Keratinocyte (primary cell): ENCODE results near the gene SORBS1. TPM values are rescaled to one million over a fixed set of nuclear protein-coding genes. Genes with fewer than 3 reads are reported as not detected.

Experiments
- DNase-seq: peaks from one replicate; pipeline ENCODE4 v3.0.0-alpha.2; 2011; ENCODE audit warnings: low read depth, missing footprints, low spot score
- FAIRE-seq: peaks from 2 replicates; lab custom pipeline; 2011; peaks lifted over from hg19 to GRCh38; lab: Jason Lieb, UNC
- H2AFZ ChIP-seq: 2 replicates; pipeline ENCODE4 v1.6.0; 2012; ENCODE audit warnings: low read length, control low read depth, inconsistent platforms; ENCODE audit not compliant: control insufficient read depth
- H3K27ac ChIP-seq: 2 replicates; pipeline ENCODE4 v1.5.1; 2011; ENCODE audit warnings: low read length; ENCODE audit not compliant: control insufficient read depth, insufficient read depth
- H3K27me3 ChIP-seq: 3 replicates; pipeline ENCODE4 v1.6.0; 2011; ENCODE audit warnings: low read length; ENCODE audit not compliant: control insufficient read depth, insufficient read depth; ENCODE audit errors: extremely low read depth
- H3K36me3 ChIP-seq, 2 experiments: 2 replicates in 1 of 2; 3 replicates in 1 of 2; pipeline ENCODE4 v1.5.1; 2011; ENCODE audit warnings: low read length in 2 of 2, mild to moderate bottlenecking in 1 of 2; ENCODE audit not compliant: control insufficient read depth in 2 of 2, insufficient read depth in 2 of 2; ENCODE audit errors: extremely low read depth in 1 of 2
- H3K4me1 ChIP-seq: 3 replicates; pipeline ENCODE4 v1.5.1; 2011; ENCODE audit warnings: low read length; ENCODE audit not compliant: control insufficient read depth, insufficient read depth; ENCODE audit errors: extremely low read depth
- H3K4me2 ChIP-seq: 3 replicates; pipeline ENCODE4 v1.6.0; 2011; ENCODE audit warnings: low read depth, low read length; ENCODE audit not compliant: control insufficient read depth, insufficient read depth; ENCODE audit errors: extremely low read depth
- H3K4me3 ChIP-seq, 3 experiments: fragments of 200-600 bp in 1 of 3; sonication (generic) in 1 of 3; 2 replicates in 2 of 3; 3 replicates in 1 of 3; pipeline ENCODE4 v1.5.1; 2011 to 2016; ENCODE audit warnings: low read length in 3 of 3, mild to moderate bottlenecking in 3 of 3, control low read depth in 2 of 3, inconsistent platforms in 1 of 3, low read depth in 1 of 3, mixed read lengths in 1 of 3, mixed run types in 1 of 3, moderate library complexity in 1 of 3; ENCODE audit not compliant: control insufficient read depth in 2 of 3, insufficient read depth in 2 of 3; ENCODE audit errors: extremely low read depth in 1 of 3
- H3K79me2 ChIP-seq: 2 replicates; pipeline ENCODE4 v1.6.0; 2012; ENCODE audit warnings: low read length; ENCODE audit not compliant: control insufficient read depth, insufficient read depth
- H3K9ac ChIP-seq: 3 replicates; pipeline ENCODE4 v1.6.0; 2011; ENCODE audit warnings: low read length; ENCODE audit not compliant: control insufficient read depth, insufficient read depth; ENCODE audit errors: extremely low read depth
- H3K9me1 ChIP-seq: 3 replicates; pipeline ENCODE4 v1.6.0; 2011; ENCODE audit warnings: low read length; ENCODE audit not compliant: control insufficient read depth, insufficient read depth; ENCODE audit errors: extremely low read depth
- H3K9me3 ChIP-seq: 2 replicates; pipeline ENCODE4 v1.5.1; 2012; ENCODE audit warnings: low read depth, low read length; ENCODE audit not compliant: control insufficient read depth
- H4K20me1 ChIP-seq: 3 replicates; pipeline ENCODE4 v1.6.0; 2011; ENCODE audit warnings: low read length; ENCODE audit not compliant: control insufficient read depth, insufficient read depth; ENCODE audit errors: extremely low read depth
- EZH2 ChIP-seq: IDR thresholded peaks from one replicate; pipeline ENCODE4 v1.6.1; 2012; ENCODE audit warnings: inconsistent platforms, mild to moderate bottlenecking, low read length, moderate library complexity
- dilution Hi-C: fragments of 300-500 bp; cut with MboI; formaldehyde crosslinking; loops from one replicate; pipeline ENCODE4 v1.7.0; 2020; ENCODE audit warnings: low sequenced_read_pairs; ENCODE audit not compliant: extremely low pct_ligation_motif_present
- polyA plus RNA-seq, 5 experiments: library from polyadenylated mRNA; depleted of rRNA in 3 of 5; stranded (reverse) in 3 of 5; stranded (forward) in 1 of 5; unstranded in 1 of 5; fragments of >200 nt; gene quantifications; 1 replicate in 1 of 5; 2 replicates in 3 of 5; 3 replicates in 1 of 5; pipeline versions ENCODE4 v1.2.1 to v1.2.3, GENCODE V29; 2011 to 2012; ENCODE audit warnings: missing spikeins in 2 of 5, low read depth in 1 of 5, low replicate concordance in 1 of 5
- TF ChIP-seq, protein P1 (sequence below), 3 experiments: IDR thresholded peaks in 1 of 3; conservative IDR thresholded peaks in 1 of 3; optimal IDR thresholded peaks in 1 of 3; 2 replicates in 2 of 3; 3 replicates in 1 of 3; pipeline versions ENCODE3 to v1.5.1; 2011; ENCODE audit warnings: low read length in 3 of 3, mild to moderate bottlenecking in 3 of 3, moderate library complexity in 2 of 3, control low read depth in 1 of 3, inconsistent platforms in 1 of 3; ENCODE audit not compliant: insufficient read depth in 2 of 3; ENCODE audit errors: extremely low read depth in 1 of 3

Gene SORBS1
- polyA plus RNA-seq, 1 donor (not counting 4 experiments of a cell fraction or from before 2014, with no cell fraction given): 0.42 TPM

DNA sequence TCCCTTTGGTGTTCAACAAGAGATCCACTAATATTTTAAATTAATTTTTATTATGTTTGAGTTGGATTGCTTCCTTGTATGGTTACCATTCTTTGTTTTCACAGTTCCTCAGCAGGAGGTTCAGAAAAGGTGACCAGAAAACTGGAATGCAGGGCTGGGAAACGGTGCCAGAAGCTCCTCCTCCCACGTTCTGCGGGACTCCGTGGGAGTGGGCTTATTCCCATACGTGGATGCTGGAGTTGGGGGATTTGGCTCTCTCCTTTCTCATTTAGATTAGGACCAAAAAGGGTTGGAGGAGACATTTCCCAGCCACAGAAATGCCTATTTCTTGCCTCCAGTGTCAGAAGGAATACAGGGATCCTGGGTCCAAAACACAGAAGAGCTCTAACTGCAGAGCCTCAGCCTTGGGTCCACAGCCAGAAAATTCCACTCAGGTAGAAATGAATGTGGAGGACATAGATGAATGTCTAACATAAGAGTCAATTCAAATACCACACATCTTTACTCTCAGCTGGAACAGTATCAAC, 56.0 kb downstream of the SORBS1 start:
- dilution Hi-C loops: no loop called here

DNA sequence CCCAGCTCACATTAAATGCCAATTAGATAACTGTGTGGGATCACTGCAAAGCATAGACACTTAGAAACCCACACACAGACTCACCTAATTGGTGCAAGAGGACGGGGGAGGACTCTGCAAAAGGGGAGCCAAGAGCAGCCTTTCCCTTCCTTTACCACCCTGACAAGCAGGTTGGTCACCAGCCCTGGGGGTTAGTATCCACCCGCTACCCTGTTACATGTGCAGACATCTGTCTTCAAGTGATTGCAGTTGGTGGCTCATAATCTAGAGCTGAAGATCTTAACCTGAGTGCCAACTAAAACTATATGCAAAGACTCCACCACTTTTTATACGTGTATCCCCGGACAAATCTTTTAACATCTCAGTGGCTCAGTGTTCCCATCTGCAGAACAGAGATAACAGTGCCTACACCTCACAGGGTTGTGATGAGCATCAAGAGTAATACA, 56.9 kb downstream of the SORBS1 start:
- Histone ChIP-seq H4K20me1 (no peaks in the 10 kb centered on the region), H3K9ac (no peak overlapping the region), H3K27me3 (no peaks in the 10 kb centered on the region), H3K9me3 (no peaks in the 10 kb centered on the region), H3K36me3 (no peaks in the 10 kb centered on the region), H3K4me2 (no peak overlapping the region), H3K4me1 (peaks cover 5% of the 10 kb centered on the region), H3K27ac (no peak overlapping the region), H2AFZ (no peak overlapping the region), H3K9me1 (no peaks in the 10 kb centered on the region), H3K79me2 (no peaks in the 10 kb centered on the region), H3K4me3 (no peak overlapping the region)
- TF ChIP-seq EZH2: no peak
- dilution Hi-C loops: no loop called here
- no peak for DNase-seq
- no peak for FAIRE-seq

More for the DNA sequence above, 56.0 kb downstream of the SORBS1 start:
- no peak for DNase-seq
- Histone ChIP-seq H3K27me3 (no peaks in the 10 kb centered on the region), H3K9ac (no peak overlapping the region), H3K79me2 (no peaks in the 10 kb centered on the region), H3K9me1 (no peaks in the 10 kb centered on the region), H3K36me3 (no peaks in the 10 kb centered on the region), H2AFZ (no peak overlapping the region), H3K4me2 (no peak overlapping the region), H3K4me1 (peaks cover 5% of the 10 kb centered on the region), H3K9me3 (no peaks in the 10 kb centered on the region), H3K4me3 (no peak overlapping the region), H4K20me1 (no peaks in the 10 kb centered on the region), H3K27ac (no peak overlapping the region)
- TF ChIP-seq EZH2: no peak
- TF ChIP-seq, protein P1, sequence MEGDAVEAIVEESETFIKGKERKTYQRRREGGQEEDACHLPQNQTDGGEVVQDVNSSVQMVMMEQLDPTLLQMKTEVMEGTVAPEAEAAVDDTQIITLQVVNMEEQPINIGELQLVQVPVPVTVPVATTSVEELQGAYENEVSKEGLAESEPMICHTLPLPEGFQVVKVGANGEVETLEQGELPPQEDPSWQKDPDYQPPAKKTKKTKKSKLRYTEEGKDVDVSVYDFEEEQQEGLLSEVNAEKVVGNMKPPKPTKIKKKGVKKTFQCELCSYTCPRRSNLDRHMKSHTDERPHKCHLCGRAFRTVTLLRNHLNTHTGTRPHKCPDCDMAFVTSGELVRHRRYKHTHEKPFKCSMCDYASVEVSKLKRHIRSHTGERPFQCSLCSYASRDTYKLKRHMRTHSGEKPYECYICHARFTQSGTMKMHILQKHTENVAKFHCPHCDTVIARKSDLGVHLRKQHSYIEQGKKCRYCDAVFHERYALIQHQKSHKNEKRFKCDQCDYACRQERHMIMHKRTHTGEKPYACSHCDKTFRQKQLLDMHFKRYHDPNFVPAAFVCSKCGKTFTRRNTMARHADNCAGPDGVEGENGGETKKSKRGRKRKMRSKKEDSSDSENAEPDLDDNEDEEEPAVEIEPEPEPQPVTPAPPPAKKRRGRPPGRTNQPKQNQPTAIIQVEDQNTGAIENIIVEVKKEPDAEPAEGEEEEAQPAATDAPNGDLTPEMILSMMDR (optimal IDR thresholded peaks at IDR 0.05 in 1 of 3, IDR thresholded peaks at IDR 0.05 in 1 of 3, conservative IDR thresholded peaks at IDR 0.05 in 1 of 3; ENCODE audit: extremely low read depth in 1 of 3, insufficient read depth in 2 of 3, low read length in 3 of 3): no peak
- FAIRE-seq: no peak

DNA sequence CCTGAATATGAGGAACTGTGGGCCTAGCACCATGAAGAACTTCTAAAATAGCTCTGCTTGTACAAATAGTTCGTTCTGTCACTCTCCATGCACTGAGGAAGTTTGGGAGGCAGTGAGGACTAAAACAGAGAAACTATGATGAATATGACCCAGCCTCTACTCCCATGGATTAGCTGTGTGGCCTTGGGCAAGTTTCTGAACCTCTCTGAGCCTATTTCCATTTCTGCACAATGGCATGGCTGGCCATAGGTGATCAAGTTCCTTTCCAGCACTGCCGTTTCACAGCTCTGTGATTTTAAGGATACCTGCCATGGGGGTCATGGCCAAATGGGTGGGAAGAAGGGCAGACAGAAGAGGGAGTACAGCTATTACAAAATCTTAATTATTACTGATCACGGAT, 57.6 kb downstream of the SORBS1 start:
- FAIRE-seq: no peak
- Histone ChIP-seq H4K20me1 (no peaks in the 10 kb centered on the region), H3K9me3 (no peaks in the 10 kb centered on the region)

More for the DNA sequence above, 57.6 kb downstream of the SORBS1 start:
- no peak overlapping the region for H2AFZ ChIP-seq
- H3K4me3 ChIP-seq: no peak overlapping the region
- no peak for DNase-seq
- H3K4me1 ChIP-seq: peaks cover 5% of the 10 kb centered on the region
- H3K9me1 ChIP-seq: no peaks in the 10 kb centered on the region
- no peak overlapping the region for H3K4me2 ChIP-seq
- H3K27ac ChIP-seq: no peak overlapping the region
- no peaks in the 10 kb centered on the region for H3K36me3 ChIP-seq
- no peak for TF ChIP-seq EZH2
- TF ChIP-seq, protein P1 (optimal IDR thresholded peaks at IDR 0.05 in 1 of 3, IDR thresholded peaks at IDR 0.05 in 1 of 3, conservative IDR thresholded peaks at IDR 0.05 in 1 of 3; ENCODE audit: extremely low read depth in 1 of 3, insufficient read depth in 2 of 3, low read length in 3 of 3): no peak
- H3K27me3 ChIP-seq: no peaks in the 10 kb centered on the region
- H3K79me2 ChIP-seq: no peaks in the 10 kb centered on the region
- dilution Hi-C loops: no loop called here
- no peak overlapping the region for H3K9ac ChIP-seq
